CD4-positive, alpha-beta T cell (primary cell): ENCODE results near the gene ENOX1. TPM values are rescaled to one million over a fixed set of nuclear protein-coding genes. Genes with fewer than 3 reads are reported as not detected.

ENCODE experiments used
- ATAC-seq: fragments of 200-7000 bp; cut with Tn5 transposase; one replicate; pipeline ENCODE4 v1.10.0; 2022; ENCODE audit warnings: mild to moderate bottlenecking; ENCODE audit not compliant: poor library complexity
- CTCF ChIA-PET: fragments of 350-600 bp; sonication (Branson Sonifier 250); formaldehyde crosslinking; loops from one replicate; lab custom pipeline; 2021; ENCODE audit warnings: antibody characterized with exemption, inconsistent platforms; lab: Charles Lee
- POLR2A ChIA-PET: fragments of 350-600 bp; sonication (Branson Sonifier 250); formaldehyde crosslinking; loops from one replicate; lab custom pipeline; 2021; ENCODE audit warnings: antibody characterized with exemption, inconsistent platforms; lab: Charles Lee
- DNase-seq, 14 experiments: peaks; one replicate each; pipeline ENCODE4 v3.0.0-alpha.2; 2013 to 2020; ENCODE audit warnings: mixed read lengths in 2 of 14
- H3K27ac ChIP-seq, 2 donors: one replicate each; pipeline versions ENCODE4 v1.5.1 to v1.7.0; 2013; ENCODE audit warnings: low read length in 2 of 2, low read depth in 1 of 2, mild to moderate bottlenecking in 1 of 2
- H3K27me3 ChIP-seq, 2 experiments: 1 replicate in 1 of 2; 2 replicates in 1 of 2; pipeline versions ENCODE4 v1.6.1 to v1.7.0; 2013; ENCODE audit warnings: low read length in 2 of 2, control low read depth in 1 of 2, mild to moderate bottlenecking in 1 of 2, moderate library complexity in 1 of 2; ENCODE audit not compliant: insufficient read depth in 2 of 2, control insufficient read depth in 1 of 2
- H3K36me3 ChIP-seq: one replicate; pipeline ENCODE4 v1.6.1; 2013; ENCODE audit warnings: low read length, control low read depth; ENCODE audit not compliant: insufficient read depth
- H3K4me1 ChIP-seq: one replicate; pipeline ENCODE4 v1.6.1; 2013; ENCODE audit warnings: low read length, control low read depth; ENCODE audit not compliant: insufficient read depth
- H3K4me3 ChIP-seq: one replicate; pipeline ENCODE4 v1.5.1; 2013; ENCODE audit warnings: mild to moderate bottlenecking, low read length, moderate library complexity
- H3K9me3 ChIP-seq, 2 experiments: 1 replicate in 1 of 2; 2 replicates in 1 of 2; pipeline versions ENCODE4 v1.6.1 to v1.7.0; 2013; ENCODE audit warnings: low read length in 2 of 2, mild to moderate bottlenecking in 2 of 2, control low read depth in 1 of 2, moderate library complexity in 1 of 2; ENCODE audit not compliant: control insufficient read depth in 1 of 2, insufficient read depth in 1 of 2
- H3K27ac Mint-ChIP-seq: one replicate; pipeline ENCODE4 v1.8.0; 2020; ENCODE audit warnings: mixed read lengths
- H3K27me3 Mint-ChIP-seq: one replicate; pipeline ENCODE4 v1.8.0; 2021; ENCODE audit warnings: mixed read lengths
- H3K36me3 Mint-ChIP-seq: one replicate; pipeline ENCODE4 v1.8.0; 2021; ENCODE audit warnings: low read depth, mixed read lengths
- H3K4me1 Mint-ChIP-seq: one replicate; pipeline ENCODE4 v1.8.0; 2021; ENCODE audit warnings: low read depth, mixed read lengths
- H3K4me3 Mint-ChIP-seq: one replicate; pipeline ENCODE4 v1.8.0; 2020; ENCODE audit warnings: mild to moderate bottlenecking, mixed read lengths
- H3K9me3 Mint-ChIP-seq: one replicate; pipeline ENCODE4 v1.8.0; 2020; ENCODE audit warnings: mixed read lengths
- CTCF ChIP-seq: fragments of 200-600 bp; IDR thresholded peaks from one replicate; pipeline ENCODE4 v1.8.0; 2022; ENCODE audit warnings: antibody characterized with exemption, mild to moderate bottlenecking
- intact Hi-C, 2 experiments: fragments of 100-400 bp; cut with DNase I in 1 of 2; cut with micrococcal nuclease in 1 of 2; formaldehyde crosslinking; loops; one replicate each; pipeline versions ENCODE4 v1.15.1 to v1.9.0; 2023 to 2025; cut with DNase I, micrococcal nuclease
- total RNA-seq, 174 experiments: library from RNA in 2 of 174; stranded (reverse) in 2 of 174; gene quantifications; one replicate each; pipeline ENCODE4 v1.2.3 and lab custom pipeline; 2021 to 2026

Gene ENOX1
- total RNA-seq, 2 experiments from 2014 or later = not detected

- Histone ChIP-seq H3K27me3 (peaks cover 3% of the 10 kb centered on the region in 2 experiments), H3K27ac (no peak overlapping the region), H3K4me3 (no peak overlapping the region), H3K9me3 (no peaks in the 10 kb centered on the region), H3K36me3 (no peaks in the 10 kb centered on the region), H3K4me1 (no peaks in the 10 kb centered on the region)
- no peak for ATAC-seq
- DNase-seq = no peak
- H3K4me3 Mint-ChIP-seq = no peak overlapping the region
- peaks cover 11% of the 10 kb centered on the region for H3K27me3 Mint-ChIP-seq
- no peaks in the 10 kb centered on the region for H3K36me3 Mint-ChIP-seq
- H3K4me1 Mint-ChIP-seq = no peaks in the 10 kb centered on the region
- TF ChIP-seq CTCF = no peak
- intact Hi-C loops = no loop called here
- ChIA-PET CTCF (no interaction called here), POLR2A (no interaction called here)
- no peaks in the 10 kb centered on the region for H3K9me3 Mint-ChIP-seq
- H3K27ac Mint-ChIP-seq = no peak overlapping the region
Measured at GRCh38 chr13:43221611-43222010, 565.2 kb downstream of the ENOX1 start.

DNA sequence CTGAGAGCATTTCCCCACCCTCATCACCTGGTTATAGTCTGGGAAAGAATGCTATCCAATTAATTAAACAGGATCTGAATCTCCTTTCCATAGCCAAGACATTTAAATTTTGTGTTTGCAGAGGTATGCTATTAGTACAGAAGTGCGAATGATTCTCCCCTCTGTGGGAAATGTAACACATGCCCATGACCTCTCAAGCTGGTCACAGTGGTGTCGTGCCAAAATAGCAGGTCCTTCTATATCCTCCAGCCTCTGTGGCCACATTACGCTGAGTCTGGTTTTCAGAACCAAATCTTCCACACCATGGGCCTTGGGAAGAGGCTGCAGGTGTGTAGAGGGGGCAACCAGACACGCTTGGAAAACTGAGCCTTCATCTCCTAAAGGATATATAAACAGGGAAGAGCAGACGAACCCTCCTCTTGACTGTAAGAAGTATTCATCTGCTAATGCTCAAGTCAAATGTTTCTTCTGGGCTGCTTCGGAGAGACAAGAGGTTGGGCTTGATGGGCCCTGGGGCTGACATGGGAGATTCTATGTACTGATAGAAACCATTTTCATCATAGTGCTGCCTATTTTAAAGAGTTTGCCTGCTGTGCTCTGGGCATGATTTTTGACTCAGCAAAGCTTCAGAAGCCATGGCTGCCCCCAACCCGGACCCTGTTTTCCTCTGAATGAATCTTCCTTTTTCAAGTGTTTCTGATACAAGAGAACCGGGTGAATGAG lies 565.7 kb downstream of the ENOX1 start:
- POLR2A ChIA-PET = no interaction called here
- Mint-ChIP-seq H3K4me1 (no peaks in the 10 kb centered on the region), H3K4me3 (no peak overlapping the region), H3K36me3 (no peaks in the 10 kb centered on the region), H3K27me3 (peaks cover 11% of the 10 kb centered on the region), H3K9me3 (no peaks in the 10 kb centered on the region), H3K27ac (no peak overlapping the region)
- no peak overlapping the region for H3K4me3 ChIP-seq
- no peak for TF ChIP-seq CTCF
- intact Hi-C loops = no loop called here
- no peaks in the 10 kb centered on the region for H3K9me3 ChIP-seq
- H3K36me3 ChIP-seq = no peaks in the 10 kb centered on the region
- CTCF ChIA-PET = no interaction called here
- ATAC-seq = no peak
- no peak for DNase-seq
- no peaks in the 10 kb centered on the region for H3K4me1 ChIP-seq
- peaks cover 3% of the 10 kb centered on the region in 2 experiments for H3K27me3 ChIP-seq
- H3K27ac ChIP-seq = no peak overlapping the region

DNA sequence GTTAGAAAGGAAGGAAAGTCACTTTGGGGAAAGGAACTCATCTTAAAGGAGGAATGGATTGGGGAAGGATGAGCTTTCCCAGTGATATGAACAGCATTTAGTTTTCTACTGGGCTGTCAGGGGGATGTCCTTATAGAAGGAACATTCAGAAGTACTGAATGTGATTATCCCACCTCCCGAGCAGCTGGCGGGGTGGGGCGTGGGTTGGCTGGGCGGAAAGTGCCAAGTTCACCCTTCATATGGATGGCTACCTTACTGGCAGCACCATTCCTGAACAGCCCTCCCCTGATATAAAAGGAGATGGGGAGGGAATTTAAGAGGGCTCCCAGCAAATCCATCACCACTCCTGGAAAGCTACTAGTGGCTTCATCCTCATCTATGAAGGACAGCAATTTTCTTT lies 572.6 kb downstream of the ENOX1 start:
- no peak for DNase-seq
- ChIA-PET CTCF (no interaction called here), POLR2A (no interaction called here)
- no peaks in the 10 kb centered on the region for H3K27me3 ChIP-seq
- H3K27me3 Mint-ChIP-seq = peaks cover 8% of the 10 kb centered on the region
- H3K27ac ChIP-seq = no peak overlapping the region
- no peaks in the 10 kb centered on the region for H3K9me3 ChIP-seq
- no peaks in the 10 kb centered on the region for H3K9me3 Mint-ChIP-seq
- H3K4me3 ChIP-seq = no peak overlapping the region
- no peaks in the 10 kb centered on the region for H3K36me3 Mint-ChIP-seq
- H3K36me3 ChIP-seq = no peaks in the 10 kb centered on the region
- no peak for TF ChIP-seq CTCF
- intact Hi-C loops = no loop called here
- H3K4me1 ChIP-seq = no peaks in the 10 kb centered on the region
- no peaks in the 10 kb centered on the region for H3K4me1 Mint-ChIP-seq
- H3K27ac Mint-ChIP-seq = no peak overlapping the region
- ATAC-seq = no peak
- no peak overlapping the region for H3K4me3 Mint-ChIP-seq
